H9 (cell line): ENCODE results near the gene DPEP2. TPM values are rescaled to one million over a fixed set of nuclear protein-coding genes. Genes with fewer than 3 reads are reported as not detected.

Experiments
- DNase-seq: peaks from one replicate; pipeline ENCODE4 v3.0.0-alpha.2; 2017
- H2AFZ ChIP-seq: one replicate; pipeline ENCODE4 v1.6.1; 2013; ENCODE audit warnings: mild to moderate bottlenecking, low read length, control low read depth, moderate library complexity
- H2AK5ac ChIP-seq: 2 replicates; pipeline ENCODE4 v1.6.1; 2013; ENCODE audit warnings: low read length, control low read depth, mixed read lengths; ENCODE audit not compliant: insufficient read length
- H2BK120ac ChIP-seq: one replicate; pipeline ENCODE4 v1.6.1; 2013; ENCODE audit warnings: low read depth, mild to moderate bottlenecking, low read length, control low read depth, inconsistent platforms; ENCODE audit not compliant: poor library complexity, severe bottlenecking
- H2BK12ac ChIP-seq: 2 replicates; pipeline ENCODE4 v1.6.1; 2013; ENCODE audit warnings: low read length, control low read depth, mixed read lengths, low read depth; ENCODE audit not compliant: insufficient read length
- H2BK15ac ChIP-seq: 2 replicates; pipeline ENCODE4 v1.6.1; 2013; ENCODE audit warnings: low read depth, low read length, control low read depth
- H2BK20ac ChIP-seq: one replicate; pipeline ENCODE4 v1.6.1; 2013; ENCODE audit warnings: low read depth, mild to moderate bottlenecking, low read length, control low read depth, inconsistent platforms; ENCODE audit not compliant: poor library complexity, severe bottlenecking
- H2BK5ac ChIP-seq: 2 replicates; pipeline ENCODE4 v1.6.1; 2013; ENCODE audit warnings: low read length, control low read depth, mixed read lengths; ENCODE audit not compliant: insufficient read length
- H3K14ac ChIP-seq: 2 replicates; pipeline ENCODE4 v1.6.1; 2013; ENCODE audit warnings: low read length, control low read depth; ENCODE audit not compliant: insufficient read depth
- H3K18ac ChIP-seq: 2 replicates; pipeline ENCODE4 v1.6.1; 2013; ENCODE audit warnings: low read depth, mild to moderate bottlenecking, mixed read lengths, low read length, control low read depth; ENCODE audit not compliant: insufficient read length
- H3K23ac ChIP-seq: 2 replicates; pipeline ENCODE4 v1.6.1; 2013; ENCODE audit warnings: low read length, control low read depth, mixed read lengths, low read depth; ENCODE audit not compliant: insufficient read length
- H3K23me2 ChIP-seq: 2 replicates; pipeline ENCODE4 v1.6.1; 2013; ENCODE audit warnings: low read depth, mild to moderate bottlenecking, mixed read lengths, low read length, control low read depth; ENCODE audit not compliant: insufficient read length, poor library complexity, severe bottlenecking
- H3K27ac ChIP-seq: 2 replicates; pipeline ENCODE4 v1.5.1; 2013; ENCODE audit warnings: low read length, control low read depth, mixed read lengths, low read depth; ENCODE audit not compliant: insufficient read length
- H3K27me3 ChIP-seq: 2 replicates; pipeline ENCODE4 v1.6.1; 2013; ENCODE audit warnings: low read length, control low read depth, inconsistent platforms; ENCODE audit not compliant: insufficient read depth
- H3K4ac ChIP-seq: 2 replicates; pipeline ENCODE4 v1.6.1; 2013; ENCODE audit warnings: low read depth, mild to moderate bottlenecking, control low read depth, inconsistent platforms, low read length, moderate library complexity
- H3K4me1 ChIP-seq: 2 replicates; pipeline ENCODE4 v1.6.1; 2013; ENCODE audit warnings: low read length, control low read depth, inconsistent platforms; ENCODE audit not compliant: insufficient read depth
- H3K4me2 ChIP-seq: 2 replicates; pipeline ENCODE4 v1.6.1; 2013; ENCODE audit warnings: low read length, control low read depth, mixed read lengths; ENCODE audit not compliant: insufficient read length, insufficient read depth
- H3K56ac ChIP-seq: 2 replicates; pipeline ENCODE4 v1.6.1; 2013; ENCODE audit warnings: low read depth, mild to moderate bottlenecking, mixed read lengths, low read length, control low read depth; ENCODE audit not compliant: insufficient read length
- H3K79me1 ChIP-seq: 2 replicates; pipeline ENCODE4 v1.6.1; 2013; ENCODE audit warnings: low read depth, mild to moderate bottlenecking, moderate library complexity, low read length, control low read depth, inconsistent platforms; ENCODE audit not compliant: insufficient read depth, poor library complexity, severe bottlenecking
- H3K79me2 ChIP-seq: 2 replicates; pipeline ENCODE4 v1.6.1; 2013; ENCODE audit warnings: low read length, control low read depth, inconsistent platforms; ENCODE audit not compliant: insufficient read depth
- H3K9ac ChIP-seq: 2 replicates; pipeline ENCODE4 v1.6.1; 2013; ENCODE audit warnings: low read length, control low read depth, mixed read lengths; ENCODE audit not compliant: insufficient read length; ENCODE audit errors: extremely low read depth
- H3K9me3 ChIP-seq: one replicate; pipeline ENCODE4 v1.6.1; 2013; ENCODE audit warnings: low read depth, low read length, inconsistent platforms; ENCODE audit not compliant: control insufficient read depth
- H3T11ph ChIP-seq: one replicate; pipeline ENCODE4 v1.6.1; 2013; ENCODE audit warnings: mild to moderate bottlenecking, low read length, control low read depth, inconsistent platforms
- H4K20me1 ChIP-seq: one replicate; pipeline ENCODE4 v1.6.1; 2013; ENCODE audit not compliant: control insufficient read depth, insufficient read length, insufficient read depth
- H4K5ac ChIP-seq: 2 replicates; pipeline ENCODE4 v1.6.1; 2013; ENCODE audit warnings: low read depth, mild to moderate bottlenecking, mixed read lengths, low read length, control low read depth; ENCODE audit not compliant: insufficient read length
- H4K8ac ChIP-seq: replicated peaks from 2 replicates; pipeline ENCODE4 v1.6.1; 2013; ENCODE audit warnings: low read length, control low read depth, mixed read lengths, low read depth; ENCODE audit not compliant: insufficient read length
- H4K91ac ChIP-seq: 2 replicates; pipeline ENCODE4 v1.6.1; 2013; ENCODE audit warnings: low read depth, mild to moderate bottlenecking, moderate library complexity, mixed read lengths, low read length, control low read depth; ENCODE audit not compliant: insufficient read length
- H3K27ac Mint-ChIP-seq, 3 experiments: 2 replicates in 2 of 3; 3 replicates in 1 of 3; pipeline ENCODE4 v1.8.0; 2020 to 2021; ENCODE audit warnings: mixed read lengths in 3 of 3, mild to moderate bottlenecking in 1 of 3, moderate library complexity in 1 of 3
- H3K27me3 Mint-ChIP-seq: 2 replicates; pipeline ENCODE4 v1.8.0; 2021; ENCODE audit warnings: low read depth, mild to moderate bottlenecking, moderate library complexity, mixed read lengths
- H3K36me3 Mint-ChIP-seq, 3 experiments: 2 replicates in 2 of 3; 3 replicates in 1 of 3; pipeline ENCODE4 v1.8.0; 2020 to 2021; ENCODE audit warnings: low read depth in 3 of 3, mixed read lengths in 3 of 3; ENCODE audit not compliant: insufficient read depth in 1 of 3
- H3K4me1 Mint-ChIP-seq, 2 experiments: 2 replicates each; pipeline ENCODE4 v1.8.0; 2020; ENCODE audit warnings: mixed read lengths in 2 of 2
- H3K4me3 Mint-ChIP-seq, 2 experiments: 2 replicates in 1 of 2; 3 replicates in 1 of 2; pipeline ENCODE4 v1.8.0; 2020 to 2021; ENCODE audit warnings: mild to moderate bottlenecking in 2 of 2, mixed read lengths in 2 of 2, moderate library complexity in 1 of 2
- H3K9me3 Mint-ChIP-seq, 2 experiments: 2 replicates in 1 of 2; 3 replicates in 1 of 2; pipeline ENCODE4 v1.8.0; 2020; ENCODE audit warnings: mild to moderate bottlenecking in 2 of 2, mixed read lengths in 2 of 2, moderate library complexity in 1 of 2
- WGBS: extraction: QIAGEN DNeasy Blood & Tissue Kit; methylation state at CpG from one replicate; pipeline ENCODE4 v1.1.7; 2013; ENCODE audit warnings: missing lambda C conversion rate, low lambda C conversion rate, mixed read lengths; ENCODE audit not compliant: insufficient read length; ENCODE audit errors: extremely low coverage; 5-methylcytosine and 5-hydroxymethylcytosine counted together
- total RNA-seq: library from RNA; stranded (reverse); gene quantifications from 2 replicates; pipeline ENCODE4 v1.2.1, GENCODE V29; 2021
- TF ChIP-seq, protein P1 (sequence below): fragments of 200-600 bp; sonication (generic); conservative IDR thresholded peaks from 3 replicates; pipeline ENCODE4 v1.8.0; 2021; ENCODE audit warnings: antibody characterized with exemption, mild to moderate bottlenecking

DPEP2 gene
- total RNA-seq, 1 experiment from 2014 or later: not detected

DNA sequence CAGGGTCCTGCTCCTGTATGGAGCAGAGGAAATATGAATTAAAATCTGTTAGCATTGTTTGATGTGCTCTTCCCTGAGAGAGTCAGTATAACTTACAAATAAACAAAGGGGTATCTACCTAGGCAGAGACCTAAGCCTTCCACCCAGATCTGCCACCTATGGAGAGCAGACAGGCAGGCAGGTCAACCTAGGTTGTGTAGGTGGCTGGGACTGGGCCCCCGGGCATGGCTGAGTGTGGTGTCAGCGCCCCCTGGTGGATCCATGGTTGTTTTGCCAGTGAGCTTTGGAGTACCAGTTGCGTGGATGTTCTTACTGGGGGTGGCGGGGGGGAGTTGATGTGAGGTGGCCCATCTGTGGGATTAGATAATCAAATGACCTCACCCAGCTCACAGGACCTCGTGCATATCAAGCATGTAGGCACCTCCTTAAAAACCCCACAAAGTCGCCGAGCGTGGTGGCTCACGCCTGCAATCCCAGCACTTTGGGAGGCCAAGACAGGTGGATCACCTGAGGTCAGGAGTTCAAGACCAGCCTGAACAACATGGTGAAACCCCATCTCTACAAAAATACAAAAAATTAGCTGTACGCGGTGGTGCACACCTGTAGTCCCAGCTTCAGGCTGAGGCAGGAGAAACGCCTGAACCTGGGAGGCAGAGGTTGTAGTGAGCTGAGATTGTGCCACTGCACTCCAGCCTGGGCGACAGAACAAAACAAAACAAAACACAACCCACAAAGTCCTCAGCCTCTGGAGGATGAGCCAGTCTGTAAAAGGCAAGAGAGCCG is 41.4 kb upstream of the DPEP2 start:
- Histone ChIP-seq H4K5ac (no peak overlapping the region), H3K23ac (no peak overlapping the region), H3K4me2 (no peak overlapping the region), H2AK5ac (no peak overlapping the region), H2BK20ac (no peak overlapping the region), H3K14ac (no peak overlapping the region), H2BK12ac (no peak overlapping the region), H3K23me2 (no peaks in the 10 kb centered on the region), H3K79me1 (no peaks in the 10 kb centered on the region), H2BK15ac (no peak overlapping the region), H3K27me3 (no peaks in the 10 kb centered on the region), H4K20me1 (no peaks in the 10 kb centered on the region), H2AFZ (no peak overlapping the region), H2BK120ac (no peak overlapping the region), H3K18ac (no peak overlapping the region), H4K91ac (no peak overlapping the region), H3K27ac (no peak overlapping the region), H2BK5ac (no peak overlapping the region), H4K8ac (no peak overlapping the region), H3K4me1 (no peaks in the 10 kb centered on the region), H3K9ac (no peak overlapping the region), H3K4ac (no peak overlapping the region), H3K9me3 (no peaks in the 10 kb centered on the region), H3K56ac (no peak overlapping the region), H3T11ph (no peak overlapping the region), H3K79me2 (no peaks in the 10 kb centered on the region)
- no peaks in the 10 kb centered on the region for H3K27me3 Mint-ChIP-seq
- TF ChIP-seq, protein P1, sequence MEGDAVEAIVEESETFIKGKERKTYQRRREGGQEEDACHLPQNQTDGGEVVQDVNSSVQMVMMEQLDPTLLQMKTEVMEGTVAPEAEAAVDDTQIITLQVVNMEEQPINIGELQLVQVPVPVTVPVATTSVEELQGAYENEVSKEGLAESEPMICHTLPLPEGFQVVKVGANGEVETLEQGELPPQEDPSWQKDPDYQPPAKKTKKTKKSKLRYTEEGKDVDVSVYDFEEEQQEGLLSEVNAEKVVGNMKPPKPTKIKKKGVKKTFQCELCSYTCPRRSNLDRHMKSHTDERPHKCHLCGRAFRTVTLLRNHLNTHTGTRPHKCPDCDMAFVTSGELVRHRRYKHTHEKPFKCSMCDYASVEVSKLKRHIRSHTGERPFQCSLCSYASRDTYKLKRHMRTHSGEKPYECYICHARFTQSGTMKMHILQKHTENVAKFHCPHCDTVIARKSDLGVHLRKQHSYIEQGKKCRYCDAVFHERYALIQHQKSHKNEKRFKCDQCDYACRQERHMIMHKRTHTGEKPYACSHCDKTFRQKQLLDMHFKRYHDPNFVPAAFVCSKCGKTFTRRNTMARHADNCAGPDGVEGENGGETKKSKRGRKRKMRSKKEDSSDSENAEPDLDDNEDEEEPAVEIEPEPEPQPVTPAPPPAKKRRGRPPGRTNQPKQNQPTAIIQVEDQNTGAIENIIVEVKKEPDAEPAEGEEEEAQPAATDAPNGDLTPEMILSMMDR: peak; percentile 87
- no CpG with 5 or more reads among the region's 14 CpGs for WGBS
- H3K9me3 Mint-ChIP-seq: no peaks in the 10 kb centered on the region
- H3K36me3 Mint-ChIP-seq: peaks cover 7 to 20% (median 15%) of the 10 kb centered on the region in 3 experiments; a peak in 6 of 7 replicates
- DNase-seq: peak; percentile 90
- H3K4me1 Mint-ChIP-seq: peaks cover 2 to 3% of the 10 kb centered on the region in 2 experiments; a peak in 2 of 4 replicates
- H3K4me3 Mint-ChIP-seq: no peak overlapping the region
- H3K27ac Mint-ChIP-seq: peak overlapping the region in 1 of 3 experiments; percentile 65; a peak in 1 of 7 replicates
